Measurements from ENCODE around the gene PAN3.

The PAN3 gene

DNA sequence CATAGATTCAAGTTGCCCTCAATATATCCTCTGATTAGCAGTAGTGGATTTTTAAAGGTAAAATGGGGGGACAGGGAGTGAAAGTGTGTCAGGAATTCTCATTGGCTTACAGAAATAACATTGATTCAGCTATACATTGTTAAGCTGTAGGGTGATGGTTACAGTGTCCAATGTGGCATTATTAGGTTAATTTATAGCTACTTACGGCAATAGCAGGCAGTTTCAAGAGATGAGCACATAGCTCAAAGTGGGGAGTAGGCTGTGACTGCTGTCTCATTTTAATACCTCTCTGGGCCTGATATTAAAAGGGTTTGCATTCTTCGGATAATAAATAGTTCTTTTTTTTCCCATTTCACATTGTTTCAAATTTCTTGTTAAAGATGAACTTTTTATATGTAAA lies 34.6 kb downstream of the PAN3 start:
- Histone ChIP-seq H3K27ac (ENCODE audit: low read length) (no peak overlapping the region), H3K27me3 (ENCODE audit: control insufficient read depth, insufficient read depth, low read length) (no peaks in the 10 kb centered on the region), H3K9me3 (ENCODE audit: control insufficient read depth, insufficient read depth, low read length) (no peaks in the 10 kb centered on the region), H3K4me3 (ENCODE audit: low read length) (no peak overlapping the region), H3K36me3 (ENCODE audit: control insufficient read depth, insufficient read depth, low read length) (no peaks in the 10 kb centered on the region), H3K4me1 (ENCODE audit: control insufficient read depth, insufficient read depth, low read length) (no peaks in the 10 kb centered on the region)
- DNase-seq (ENCODE audit: low read depth, low spot score): no peak
- no CpG with 5 or more reads among the region's 2 CpGs for WGBS (ENCODE audit: insufficient coverage, insufficient read length)

DNA sequence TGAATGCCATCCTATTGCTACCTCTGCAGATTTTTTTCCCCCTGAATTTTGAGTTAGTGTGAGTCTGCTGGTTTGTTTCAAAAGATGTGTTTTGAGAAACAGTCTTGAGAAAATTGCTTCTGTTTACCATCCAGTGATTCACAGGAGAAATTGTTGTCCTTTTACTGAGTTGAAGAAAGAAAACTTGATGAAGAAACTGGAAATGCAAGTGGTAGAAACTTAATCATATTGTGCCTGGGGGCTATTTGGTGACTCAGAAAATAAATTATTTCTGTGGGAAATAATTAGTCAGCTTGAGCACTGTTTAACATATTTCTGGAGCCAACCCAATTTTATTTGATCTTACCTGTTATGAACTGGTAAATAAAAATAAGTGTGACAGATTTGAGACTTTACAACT lies 35.4 kb downstream of the PAN3 start:
- Histone ChIP-seq H3K27ac (ENCODE audit: low read length) (no peak overlapping the region), H3K36me3 (ENCODE audit: control insufficient read depth, insufficient read depth, low read length) (no peaks in the 10 kb centered on the region), H3K4me1 (ENCODE audit: control insufficient read depth, insufficient read depth, low read length) (no peaks in the 10 kb centered on the region), H3K4me3 (ENCODE audit: low read length) (no peak overlapping the region), H3K27me3 (ENCODE audit: control insufficient read depth, insufficient read depth, low read length) (no peaks in the 10 kb centered on the region), H3K9me3 (ENCODE audit: control insufficient read depth, insufficient read depth, low read length) (no peaks in the 10 kb centered on the region)
- no peak for DNase-seq (ENCODE audit: low read depth, low spot score)

DNA sequence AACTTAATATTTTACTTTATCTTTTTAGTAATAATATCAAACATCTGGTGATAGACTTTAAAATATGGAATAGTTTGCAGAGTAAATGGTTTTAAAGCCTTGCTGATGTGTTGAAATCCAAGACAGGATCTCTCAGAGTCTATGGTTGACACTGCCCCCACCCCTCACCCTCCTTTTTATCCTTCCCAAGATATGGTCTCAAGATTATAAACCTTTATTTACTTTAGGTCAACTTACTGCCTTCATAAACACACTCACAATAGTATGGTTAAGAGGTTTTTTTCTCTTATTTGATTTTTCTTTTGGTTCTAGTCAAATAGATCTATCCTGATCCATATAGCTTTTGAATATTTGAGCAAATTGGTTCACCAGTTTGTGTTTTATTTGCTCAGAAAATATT lies 39.0 kb downstream of the PAN3 start:
- Histone ChIP-seq H3K27me3 (ENCODE audit: control insufficient read depth, insufficient read depth, low read length) (no peaks in the 10 kb centered on the region), H3K4me3 (ENCODE audit: low read length) (no peak overlapping the region), H3K9me3 (ENCODE audit: control insufficient read depth, insufficient read depth, low read length) (no peaks in the 10 kb centered on the region), H3K4me1 (ENCODE audit: control insufficient read depth, insufficient read depth, low read length) (no peaks in the 10 kb centered on the region), H3K27ac (ENCODE audit: low read length) (no peak overlapping the region), H3K36me3 (ENCODE audit: control insufficient read depth, insufficient read depth, low read length) (no peaks in the 10 kb centered on the region)
- no peak for DNase-seq (ENCODE audit: low read depth, low spot score)

DNA sequence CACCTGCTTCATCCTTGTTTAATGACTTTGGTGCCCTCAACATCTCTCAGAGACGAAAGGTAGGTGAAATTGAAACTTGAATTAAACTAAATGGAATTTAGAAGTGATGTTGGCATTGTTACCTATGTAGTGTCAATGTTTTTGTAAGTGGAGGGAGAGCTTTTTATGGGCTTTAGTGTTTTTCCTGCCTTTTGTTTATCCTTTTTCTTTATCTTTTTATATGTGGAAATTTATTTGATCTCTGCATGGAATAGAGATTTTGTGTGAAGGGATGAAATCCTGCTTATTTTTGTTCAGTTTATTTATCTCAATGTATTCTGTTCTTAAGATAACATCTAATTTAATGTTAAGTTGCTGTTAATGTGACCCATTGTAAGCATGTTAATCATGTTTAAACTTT lies 39.5 kb downstream of the PAN3 start:
- DNase-seq (ENCODE audit: low read depth, low spot score): no peak
- WGBS (ENCODE audit: insufficient coverage, insufficient read length): no CpG with 5 or more reads among the region's 1 CpG
- no peaks in the 10 kb centered on the region for H3K36me3 ChIP-seq (ENCODE audit: control insufficient read depth, insufficient read depth, low read length)
- H3K9me3 ChIP-seq (ENCODE audit: control insufficient read depth, insufficient read depth, low read length): no peaks in the 10 kb centered on the region
- H3K27me3 ChIP-seq (ENCODE audit: control insufficient read depth, insufficient read depth, low read length): no peaks in the 10 kb centered on the region
- no peak overlapping the region for H3K4me3 ChIP-seq (ENCODE audit: low read length)
- no peaks in the 10 kb centered on the region for H3K4me1 ChIP-seq (ENCODE audit: control insufficient read depth, insufficient read depth, low read length)
- H3K27ac ChIP-seq (ENCODE audit: low read length): no peak overlapping the region

DNA sequence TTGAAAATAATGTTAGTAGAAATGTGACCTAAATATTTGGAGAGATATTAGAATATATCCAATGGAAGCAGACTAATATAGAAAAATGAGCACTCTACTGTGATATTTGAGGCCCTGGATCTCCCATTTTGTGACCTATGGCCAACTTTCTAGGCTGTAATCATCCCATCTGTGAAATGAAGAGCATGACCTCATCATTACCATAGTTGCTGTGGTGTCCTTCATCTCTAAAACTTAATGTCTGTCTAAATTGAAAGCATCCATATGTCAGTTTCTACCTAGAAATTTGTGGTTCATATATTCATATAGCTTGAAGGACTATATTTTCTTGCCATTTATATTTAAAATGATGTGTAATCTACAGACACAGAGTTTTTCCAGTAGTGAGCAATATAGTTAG lies 41.6 kb downstream of the PAN3 start:
- no peak overlapping the region for H3K4me3 ChIP-seq (ENCODE audit: low read length)
- no peaks in the 10 kb centered on the region for H3K9me3 ChIP-seq (ENCODE audit: control insufficient read depth, insufficient read depth, low read length)
- no peaks in the 10 kb centered on the region for H3K27me3 ChIP-seq (ENCODE audit: control insufficient read depth, insufficient read depth, low read length)
- H3K4me1 ChIP-seq (ENCODE audit: control insufficient read depth, insufficient read depth, low read length): no peaks in the 10 kb centered on the region
- no peak for DNase-seq (ENCODE audit: low read depth, low spot score)
- no peaks in the 10 kb centered on the region for H3K36me3 ChIP-seq (ENCODE audit: control insufficient read depth, insufficient read depth, low read length)
- no peak overlapping the region for H3K27ac ChIP-seq (ENCODE audit: low read length)

DNA sequence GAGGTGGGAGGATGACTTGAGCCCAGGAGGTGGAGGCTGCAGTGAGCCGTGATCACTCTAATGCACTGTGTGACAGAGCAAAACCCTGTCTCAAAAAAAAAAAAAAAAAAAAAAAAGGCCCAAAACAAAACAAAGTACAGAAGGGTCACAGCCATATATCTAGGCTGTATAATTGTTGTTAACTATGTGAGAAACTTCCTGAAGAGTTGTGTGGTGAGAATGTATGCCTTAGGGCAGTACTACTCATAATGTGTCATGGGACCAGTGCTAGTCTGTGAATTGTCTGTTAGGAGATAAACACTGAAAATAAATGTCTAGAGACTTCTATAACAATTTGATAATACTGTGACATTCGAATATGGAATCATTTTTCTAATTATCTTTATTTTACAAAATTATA lies 43.1 kb downstream of the PAN3 start:
- H3K27me3 ChIP-seq (ENCODE audit: control insufficient read depth, insufficient read depth, low read length): no peaks in the 10 kb centered on the region
- no peak overlapping the region for H3K27ac ChIP-seq (ENCODE audit: low read length)
- no peaks in the 10 kb centered on the region for H3K9me3 ChIP-seq (ENCODE audit: control insufficient read depth, insufficient read depth, low read length)
- H3K4me3 ChIP-seq (ENCODE audit: low read length): no peak overlapping the region
- DNase-seq (ENCODE audit: low read depth, low spot score): no peak
- H3K4me1 ChIP-seq (ENCODE audit: control insufficient read depth, insufficient read depth, low read length): no peaks in the 10 kb centered on the region
- no CpG with 5 or more reads among the region's 2 CpGs for WGBS (ENCODE audit: insufficient coverage, insufficient read length)
- H3K36me3 ChIP-seq (ENCODE audit: control insufficient read depth, insufficient read depth, low read length): no peaks in the 10 kb centered on the region

DNA sequence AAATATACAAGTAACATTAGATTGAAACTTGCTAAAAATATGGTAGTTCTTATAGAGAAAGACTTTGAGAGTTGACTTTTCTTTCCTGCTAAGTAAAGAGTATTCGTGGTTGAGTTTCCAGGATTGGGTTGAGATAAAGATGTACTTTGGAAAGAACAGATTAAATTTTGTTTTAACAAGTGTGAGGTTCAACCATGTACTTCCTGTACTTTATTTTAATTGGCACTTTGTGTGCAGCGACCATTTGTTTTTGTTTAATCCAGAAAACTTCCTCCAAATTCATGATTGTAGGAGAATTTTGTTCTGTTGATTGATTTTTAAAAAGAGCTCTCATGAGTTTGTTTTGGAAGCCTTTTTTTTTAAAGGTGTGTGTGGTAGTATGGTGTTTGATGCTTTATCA lies 46.9 kb downstream of the PAN3 start:
- no CpG with 5 or more reads among the region's 2 CpGs for WGBS (ENCODE audit: insufficient coverage, insufficient read length)

DNA sequence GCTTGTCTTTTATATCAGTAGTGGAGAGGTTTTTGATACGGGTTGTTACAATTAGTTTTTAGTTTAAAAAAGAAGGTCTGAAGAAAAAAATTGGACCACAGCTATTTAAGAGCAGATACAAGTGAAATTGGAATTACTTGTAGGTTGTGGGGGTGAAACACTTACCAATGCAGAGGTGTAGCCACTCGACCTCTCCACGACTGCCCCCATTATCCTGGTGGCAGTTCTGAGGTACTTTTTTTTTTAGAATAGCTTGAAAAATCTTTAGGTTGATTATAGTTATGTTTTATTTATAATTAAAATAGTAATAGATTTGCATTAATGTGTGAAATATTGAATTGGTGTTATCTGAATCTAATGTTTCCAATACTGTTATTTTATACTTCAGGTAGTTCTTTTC lies 60.7 kb downstream of the PAN3 start:
- no peaks in the 10 kb centered on the region for H3K36me3 ChIP-seq (ENCODE audit: control insufficient read depth, insufficient read depth, low read length)
- no peak overlapping the region for H3K4me3 ChIP-seq (ENCODE audit: low read length)
- no peak for DNase-seq (ENCODE audit: low read depth, low spot score)
- WGBS (ENCODE audit: insufficient coverage, insufficient read length): 100% methylated on average over 1 of the region's 3 CpGs
- no peaks in the 10 kb centered on the region for H3K27me3 ChIP-seq (ENCODE audit: control insufficient read depth, insufficient read depth, low read length)
- no peak overlapping the region for H3K27ac ChIP-seq (ENCODE audit: low read length)
- H3K9me3 ChIP-seq (ENCODE audit: control insufficient read depth, insufficient read depth, low read length): no peaks in the 10 kb centered on the region
- no peaks in the 10 kb centered on the region for H3K4me1 ChIP-seq (ENCODE audit: control insufficient read depth, insufficient read depth, low read length)

More for the DNA sequence above, 46.9 kb downstream of the PAN3 start:
- DNase-seq (ENCODE audit: low read depth, low spot score): no peak
- no peaks in the 10 kb centered on the region; the same call in 1 of the 2 replicates for H3K27me3 ChIP-seq (ENCODE audit: control insufficient read depth, insufficient read depth, low read length)
- H3K9me3 ChIP-seq (ENCODE audit: control insufficient read depth, insufficient read depth, low read length): no peaks in the 10 kb centered on the region
- no peak overlapping the region for H3K4me3 ChIP-seq (ENCODE audit: low read length)
- H3K4me1 ChIP-seq (ENCODE audit: control insufficient read depth, insufficient read depth, low read length): no peaks in the 10 kb centered on the region
- H3K36me3 ChIP-seq (ENCODE audit: control insufficient read depth, insufficient read depth, low read length): no peaks in the 10 kb centered on the region
- H3K27ac ChIP-seq (ENCODE audit: low read length): no peak overlapping the region

DNA sequence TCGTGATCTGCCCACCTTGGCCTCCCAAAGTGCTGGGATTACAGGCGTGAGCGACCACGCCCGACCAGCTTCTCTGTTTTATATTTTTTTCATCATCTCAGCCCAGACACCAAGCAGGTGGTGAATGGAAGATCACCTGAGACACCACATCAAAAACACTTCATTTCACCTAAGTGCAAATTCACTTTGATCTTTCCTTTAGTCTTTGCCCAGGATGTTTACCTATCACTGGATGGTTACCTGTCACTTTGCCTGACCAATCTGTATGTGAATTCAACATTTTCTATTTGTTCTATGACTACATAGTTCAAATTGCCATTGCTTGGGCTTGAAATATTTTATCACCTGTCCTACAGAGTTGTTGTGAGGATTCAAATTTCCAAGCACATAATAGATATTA lies 65.7 kb downstream of the PAN3 start:
- Histone ChIP-seq H3K4me3 (ENCODE audit: low read length) (no peak overlapping the region), H3K4me1 (ENCODE audit: control insufficient read depth, insufficient read depth, low read length) (no peaks in the 10 kb centered on the region), H3K27me3 (ENCODE audit: control insufficient read depth, insufficient read depth, low read length) (no peaks in the 10 kb centered on the region), H3K36me3 (ENCODE audit: control insufficient read depth, insufficient read depth, low read length) (no peaks in the 10 kb centered on the region), H3K27ac (ENCODE audit: low read length) (no peak overlapping the region), H3K9me3 (ENCODE audit: control insufficient read depth, insufficient read depth, low read length) (no peaks in the 10 kb centered on the region)
- no peak for DNase-seq (ENCODE audit: low read depth, low spot score)
- WGBS (ENCODE audit: insufficient coverage, insufficient read length): no CpG with 5 or more reads among the region's 5 CpGs

DNA sequence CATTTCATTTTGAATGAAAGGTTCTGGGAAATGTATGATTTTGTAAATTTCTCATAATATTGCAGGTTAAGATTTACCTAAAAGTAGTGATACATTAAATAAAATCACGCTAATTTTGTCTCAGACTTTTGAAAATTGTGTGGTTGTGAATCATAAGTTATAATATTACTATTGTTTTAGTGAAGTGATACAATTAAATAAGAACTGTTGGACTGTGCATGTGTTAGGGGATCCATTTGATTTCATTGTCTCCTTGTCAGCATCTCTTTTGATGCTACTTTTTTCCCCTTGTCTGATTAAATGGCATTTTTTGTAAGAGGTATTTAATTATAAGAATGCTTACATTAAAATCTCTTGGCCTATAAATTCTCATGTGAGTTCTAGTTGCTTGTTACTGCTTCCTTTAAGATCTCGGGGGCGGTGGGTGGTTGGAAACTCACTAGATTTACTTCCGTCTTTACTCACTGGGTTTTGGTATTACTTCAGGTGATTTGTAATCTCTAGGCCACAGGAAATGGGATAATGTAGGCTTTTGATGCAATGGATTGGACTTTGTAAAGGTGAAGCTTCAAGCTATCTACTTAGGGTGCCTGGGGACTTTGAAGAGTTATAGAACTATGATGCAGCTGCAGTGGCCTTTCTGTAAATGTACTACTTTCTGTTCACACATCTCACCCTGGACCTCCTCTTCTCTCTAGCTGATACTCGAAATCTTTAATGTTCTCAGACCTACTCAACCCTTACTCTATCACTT lies 66.5 kb downstream of the PAN3 start:
- no peak overlapping the region for H3K27ac ChIP-seq (ENCODE audit: low read length)

DNA sequence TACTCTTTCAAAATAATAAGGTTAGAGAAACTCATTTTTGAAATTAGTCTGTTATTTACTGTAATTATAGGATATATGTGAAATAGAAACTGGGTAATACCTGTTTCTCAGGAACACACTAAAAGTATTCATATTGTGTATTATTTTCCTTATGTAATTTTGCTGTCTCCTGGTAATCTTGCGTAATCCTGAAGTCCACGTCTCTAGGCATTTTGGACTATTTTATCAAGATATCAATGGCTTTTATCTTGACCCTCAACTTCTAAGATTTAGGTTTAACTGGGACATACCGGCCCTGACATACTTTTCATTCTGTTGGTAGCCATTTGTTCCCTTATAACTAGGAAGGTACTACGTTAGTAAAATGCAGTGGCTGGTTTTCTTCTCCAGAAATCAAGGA lies 80.3 kb downstream of the PAN3 start:
- WGBS (ENCODE audit: insufficient coverage, insufficient read length): no CpG with 5 or more reads among the region's 4 CpGs
- no peak overlapping the region for H3K27ac ChIP-seq (ENCODE audit: low read length)
- no peaks in the 10 kb centered on the region for H3K9me3 ChIP-seq (ENCODE audit: control insufficient read depth, insufficient read depth, low read length)
- H3K27me3 ChIP-seq (ENCODE audit: control insufficient read depth, insufficient read depth, low read length): no peaks in the 10 kb centered on the region
- no peak overlapping the region for H3K4me3 ChIP-seq (ENCODE audit: low read length)
- no peak for DNase-seq (ENCODE audit: low read depth, low spot score)
- H3K4me1 ChIP-seq (ENCODE audit: control insufficient read depth, insufficient read depth, low read length): no peaks in the 10 kb centered on the region
- H3K36me3 ChIP-seq (ENCODE audit: control insufficient read depth, insufficient read depth, low read length): no peaks in the 10 kb centered on the region

More for the DNA sequence above, 66.5 kb downstream of the PAN3 start:
- Histone ChIP-seq H3K4me1 (ENCODE audit: control insufficient read depth, insufficient read depth, low read length) (no peaks in the 10 kb centered on the region), H3K4me3 (ENCODE audit: low read length) (no peak overlapping the region), H3K27me3 (ENCODE audit: control insufficient read depth, insufficient read depth, low read length) (no peaks in the 10 kb centered on the region), H3K36me3 (ENCODE audit: control insufficient read depth, insufficient read depth, low read length) (no peaks in the 10 kb centered on the region), H3K9me3 (ENCODE audit: control insufficient read depth, insufficient read depth, low read length) (no peaks in the 10 kb centered on the region)
- DNase-seq (ENCODE audit: low read depth, low spot score): no peak
- WGBS (ENCODE audit: insufficient coverage, insufficient read length): no CpG with 5 or more reads among the region's 5 CpGs
